Retinal pigment epithelial cell (primary cell): ENCODE measurements around the gene GLIS2.

Experiments
- DNase-seq: peaks from one replicate; pipeline ENCODE4 v3.0.0-alpha.2; 2010; ENCODE audit warnings: low read depth
- H3K4me3 ChIP-seq: 2 replicates; pipeline ENCODE4 v1.5.1; 2011; ENCODE audit warnings: mild to moderate bottlenecking, low read length, control low read depth, moderate library complexity
- CTCF ChIP-seq: conservative IDR thresholded peaks from 2 replicates; pipeline ENCODE4 v1.5.1; 2011; ENCODE audit warnings: low read depth, low read length, control low read depth, inconsistent platforms

The GLIS2 gene

DNA sequence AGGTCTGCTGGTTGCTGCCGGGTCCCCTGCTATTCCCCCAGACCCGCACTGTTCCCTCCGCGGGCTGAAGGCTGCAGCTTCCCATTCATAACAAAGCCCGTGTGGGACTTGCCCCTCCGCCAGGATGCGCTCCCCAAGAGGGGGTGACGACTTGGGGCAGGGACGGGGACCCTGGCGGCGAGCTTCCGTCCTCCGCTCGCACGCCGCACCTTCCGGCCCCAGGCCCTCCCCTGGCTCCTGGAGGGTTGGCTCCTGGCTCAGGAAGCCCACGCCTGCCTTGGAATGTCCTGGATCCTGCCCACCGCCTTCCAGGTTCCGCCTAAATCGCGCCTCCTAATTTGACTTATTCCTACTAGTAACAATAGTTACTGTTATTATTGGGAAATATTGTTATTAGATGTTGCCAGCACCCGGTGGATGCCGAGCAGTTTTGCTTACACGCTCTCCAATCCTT is 42.0 kb upstream of the GLIS2 start:
- DNase-seq: no peak
- H3K4me3 ChIP-seq: peak overlapping the region; percentile 75

GRCh38 chr16:4275861-4276260 is 40.0 kb upstream of the GLIS2 start:
- DNase-seq: no peak
- TF ChIP-seq CTCF: no peak
- no peak overlapping the region for H3K4me3 ChIP-seq

More for the DNA sequence above, 42.0 kb upstream of the GLIS2 start:
- TF ChIP-seq CTCF: peak; percentile 16

GRCh38 chr16:4277987-4278513 is 37.8 kb upstream of the GLIS2 start:
- no peak overlapping the region for H3K4me3 ChIP-seq
- no peak for TF ChIP-seq CTCF
- no peak for DNase-seq

DNA sequence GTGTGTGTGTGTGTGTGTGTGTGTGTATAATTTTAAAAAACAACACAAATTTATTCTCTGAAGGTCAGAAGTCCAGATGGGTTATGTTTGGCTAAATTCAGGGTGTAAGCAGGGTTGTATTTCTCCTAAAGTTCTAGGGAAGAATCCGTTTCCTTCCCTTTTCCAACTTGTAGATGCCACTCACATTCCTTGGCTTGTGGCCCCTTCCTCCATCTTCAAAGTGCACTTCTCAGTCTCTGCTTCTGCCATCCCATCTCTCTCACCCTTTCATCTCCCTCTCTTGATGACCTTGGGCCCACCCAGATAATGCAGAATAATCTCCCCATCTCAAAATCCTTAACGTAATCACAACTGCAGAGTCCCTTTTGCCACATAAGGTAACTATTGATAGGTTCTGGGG is 35.2 kb upstream of the GLIS2 start:
- H3K4me3 ChIP-seq: no peak overlapping the region
- DNase-seq: no peak
- no peak for TF ChIP-seq CTCF

- H3K4me3 ChIP-seq: no peak overlapping the region
- DNase-seq: no peak
- TF ChIP-seq CTCF: no peak
Measured at GRCh38 chr16:4283441-4283840, 32.4 kb upstream of the GLIS2 start.

GRCh38 chr16:4283939-4284338 is 31.9 kb upstream of the GLIS2 start:
- H3K4me3 ChIP-seq: no peak overlapping the region
- TF ChIP-seq CTCF: no peak
- no peak for DNase-seq

GRCh38 chr16:4285167-4285566 is 30.7 kb upstream of the GLIS2 start:
- DNase-seq: no peak
- no peak for TF ChIP-seq CTCF

More at GRCh38 chr16:4285167-4285566, 30.7 kb upstream of the GLIS2 start:
- H3K4me3 ChIP-seq: no peak overlapping the region
